K562 treated with DMSO at 1 percent for 12 hours (cell line): ENCODE measurements around the gene CLCN1. TPM values are rescaled to one million over a fixed set of nuclear protein-coding genes. Genes with fewer than 3 reads are reported as not detected.

ENCODE experiments used
- total RNA-seq: library from RNA; unstranded; fragments of 300-600 nt; gene quantifications from 2 replicates; pipeline ENCODE4 v1.2.3, GENCODE V29; 2022; ENCODE audit not compliant: insufficient read depth

The CLCN1 gene
- 0.25 TPM in 1 of 2 replicates, not detected in the other for total RNA-seq

GRCh38 chr7:143315776-143316175 lies at the start of gene CLCN1:
Gene CLCN1, plus strand, starts transcription at chr7:143316111. Its CDS starts 102 bp downstream, at chr7:143316213.

GRCh38 chr7:143284591-143285469 lies 31.1 kb upstream of the CLCN1 start, which contains the start of gene TMEM139:
Gene TMEM139, plus strand, starts transcription at chr7:143284958. Its CDS starts 1,000 bp downstream, at chr7:143285958.

GRCh38 chr7:143287935-143288826 lies 27.7 kb upstream of the CLCN1 start, which contains the start of gene CASP2:
Gene CASP2, plus strand, starts transcription at chr7:143288351. Its CDS starts 105 bp downstream, at chr7:143288456.

GRCh38 chr7:143362131-143363015 lies 46.5 kb downstream of the CLCN1 start, which contains the start of gene FAM131B:
Gene FAM131B, minus strand, starts transcription at chr7:143362713. Its CDS starts 110 bp downstream, at chr7:143362603.

GRCh38 chr7:143380646-143381426 lies 64.9 kb downstream of the CLCN1 start, which contains the start of gene ZYX:
Gene ZYX, plus strand, starts transcription at chr7:143381345. Its CDS starts 227 bp downstream, at chr7:143381572.

Other genes starting within 250 kb of the CLCN1 start
- gene PIP, start 184.0 kb upstream of the CLCN1 start, total RNA-seq, result not detected in 2 replicates
- gene TAS2R39, start 132.7 kb upstream of the CLCN1 start, total RNA-seq, result not detected in 2 replicates
- gene TAS2R40, start 94.1 kb upstream of the CLCN1 start, total RNA-seq, result not detected in 2 replicates
- 180 and 207 TPM in 2 replicates for gene GSTK1, start 52.7 kb upstream of the CLCN1 start, total RNA-seq
- gene TMEM139, start 31.2 kb upstream of the CLCN1 start, total RNA-seq, result 1.4 and 3.0 TPM in 2 replicates
- 13.4 and 46.6 TPM in 2 replicates for gene CASP2, start 27.8 kb upstream of the CLCN1 start, total RNA-seq
- gene FAM131B, start 46.6 kb downstream of the CLCN1 start, total RNA-seq, result not detected in 2 replicates
- 84.4 and 124 TPM in 2 replicates for gene ZYX, start 65.2 kb downstream of the CLCN1 start, total RNA-seq
- gene EPHA1, start 92.7 kb downstream of the CLCN1 start, total RNA-seq, result not detected in 2 replicates
- not detected in 2 replicates for gene TAS2R60, start 127.3 kb downstream of the CLCN1 start, total RNA-seq
- not detected in 2 replicates for gene TAS2R41, start 161.8 kb downstream of the CLCN1 start, total RNA-seq